Inflammatory macrophage treated with lipopolysaccharide for 1 hour (primary cell): ENCODE measurements around the gene THRB.
"Not testable (repeated sequence)": the region's sequence is repeated elsewhere in the genome, so short reads cannot be mapped to it uniquely, and the experiment has no call there.

Experiments
- DNase-seq, 2 donors: peaks; one replicate each; pipeline ENCODE4 v3.0.0-alpha.2; 2020 to 2022

Gene THRB

DNA sequence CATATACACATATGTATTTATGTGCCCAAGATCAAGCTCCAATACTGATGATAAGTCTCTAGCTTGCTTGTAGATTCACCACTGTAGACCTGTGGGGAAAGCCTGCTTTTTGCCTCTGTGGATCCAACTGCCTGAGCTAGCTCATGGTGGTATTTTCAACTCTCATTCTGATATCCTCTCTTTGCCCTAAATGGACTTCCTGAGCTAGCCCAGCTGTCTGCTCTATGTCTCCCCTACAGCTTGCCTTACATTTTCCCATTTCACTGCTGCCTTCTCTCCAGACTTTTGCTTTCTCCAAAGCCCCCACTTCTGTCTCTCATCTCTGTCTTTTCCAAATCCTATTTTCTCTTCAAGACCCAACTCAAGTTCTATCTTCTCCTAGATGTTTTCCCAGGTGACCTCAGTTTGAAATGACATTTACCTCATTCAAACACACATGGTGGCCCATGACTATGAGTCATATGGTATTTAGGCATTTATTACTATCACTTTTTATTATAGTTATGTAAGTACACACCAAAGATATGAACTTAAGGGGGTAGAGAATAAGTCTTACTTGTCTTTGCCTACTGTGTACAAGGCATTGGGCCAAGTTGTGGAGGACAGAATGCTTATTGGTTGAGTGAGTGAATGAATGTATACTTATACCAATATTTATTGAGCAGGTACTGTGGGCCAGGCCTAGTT is 357.9 kb downstream of the THRB start:
- DNase-seq = no peak

DNA sequence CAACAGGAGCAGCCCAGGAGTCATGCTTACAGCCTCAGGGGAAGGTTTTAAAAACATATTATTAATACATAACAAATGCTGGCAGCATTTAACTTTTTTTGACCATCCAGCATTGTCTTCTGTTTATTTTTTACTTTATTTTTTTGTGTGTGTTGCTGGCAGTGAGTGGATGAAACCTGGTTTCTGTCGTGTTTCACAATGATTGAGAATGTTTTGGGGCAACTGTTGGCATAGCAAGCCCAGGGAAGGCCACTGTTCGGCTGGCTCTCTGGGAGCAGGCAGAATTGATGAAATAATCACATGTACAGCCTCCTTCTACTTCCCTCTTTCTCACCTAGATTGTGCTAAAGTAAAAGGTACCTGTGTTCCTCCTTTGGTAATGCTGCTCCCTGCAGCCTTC is 359.4 kb downstream of the THRB start:
- no peak for DNase-seq

DNA sequence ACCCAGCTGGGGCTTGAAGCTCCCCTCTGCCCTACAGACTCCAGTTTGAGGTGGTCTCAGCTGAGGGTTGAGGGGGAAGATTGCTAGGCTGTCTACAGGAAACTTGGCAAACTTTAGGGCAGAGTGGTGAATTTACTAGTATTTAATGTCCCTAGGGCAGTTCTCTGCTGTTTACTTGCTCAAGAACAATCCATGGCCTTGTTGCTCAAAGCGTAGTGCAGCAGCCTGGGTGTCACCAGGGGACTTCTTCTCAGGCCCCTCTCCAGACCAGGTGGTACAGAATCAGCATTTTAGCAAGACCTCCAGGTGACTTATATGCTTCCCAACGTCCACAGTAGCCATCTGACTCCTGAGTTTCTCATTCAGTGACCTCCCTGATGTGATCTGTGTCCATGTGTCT is 360.7 kb downstream of the THRB start:
- no peak for DNase-seq

DNA sequence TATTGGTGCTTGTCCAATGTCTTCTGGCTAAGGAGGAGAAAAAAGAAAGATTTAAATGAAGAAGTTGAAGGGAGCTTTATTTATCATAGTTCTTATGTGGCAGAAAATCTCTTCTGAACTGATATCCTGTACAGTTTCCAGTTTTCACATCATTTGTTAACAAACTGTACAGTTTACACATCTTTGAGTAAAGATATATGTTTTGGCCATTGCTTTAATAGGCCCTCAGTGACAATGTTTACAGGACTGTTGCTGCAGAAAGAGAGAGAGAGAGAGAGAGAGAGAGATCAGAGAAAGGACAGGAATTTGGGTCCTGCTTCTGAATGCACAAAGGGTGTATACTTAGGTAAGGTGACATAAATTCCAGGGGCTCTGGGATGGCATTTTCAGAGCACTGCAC is 361.2 kb downstream of the THRB start:
- no peak for DNase-seq

DNA sequence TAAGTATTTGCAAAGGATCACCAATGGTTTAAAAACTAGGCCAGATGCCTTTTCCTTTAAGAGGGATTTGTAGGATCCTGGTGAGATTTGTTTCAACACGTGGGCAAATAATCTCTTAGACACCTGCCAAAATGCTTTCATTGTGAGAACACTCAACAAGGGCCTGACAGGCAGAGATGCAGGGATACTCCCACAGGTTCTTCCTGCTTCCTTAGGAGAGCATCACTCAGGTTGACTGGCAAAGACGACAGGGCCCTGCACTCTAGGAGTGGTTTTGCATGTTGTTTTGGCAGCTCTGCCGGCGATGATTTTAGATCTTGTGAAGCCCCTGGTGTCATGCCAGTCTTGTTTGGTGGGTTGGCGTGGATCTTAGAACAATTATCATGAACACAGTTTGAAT is 365.1 kb downstream of the THRB start:
- no peak for DNase-seq

DNA sequence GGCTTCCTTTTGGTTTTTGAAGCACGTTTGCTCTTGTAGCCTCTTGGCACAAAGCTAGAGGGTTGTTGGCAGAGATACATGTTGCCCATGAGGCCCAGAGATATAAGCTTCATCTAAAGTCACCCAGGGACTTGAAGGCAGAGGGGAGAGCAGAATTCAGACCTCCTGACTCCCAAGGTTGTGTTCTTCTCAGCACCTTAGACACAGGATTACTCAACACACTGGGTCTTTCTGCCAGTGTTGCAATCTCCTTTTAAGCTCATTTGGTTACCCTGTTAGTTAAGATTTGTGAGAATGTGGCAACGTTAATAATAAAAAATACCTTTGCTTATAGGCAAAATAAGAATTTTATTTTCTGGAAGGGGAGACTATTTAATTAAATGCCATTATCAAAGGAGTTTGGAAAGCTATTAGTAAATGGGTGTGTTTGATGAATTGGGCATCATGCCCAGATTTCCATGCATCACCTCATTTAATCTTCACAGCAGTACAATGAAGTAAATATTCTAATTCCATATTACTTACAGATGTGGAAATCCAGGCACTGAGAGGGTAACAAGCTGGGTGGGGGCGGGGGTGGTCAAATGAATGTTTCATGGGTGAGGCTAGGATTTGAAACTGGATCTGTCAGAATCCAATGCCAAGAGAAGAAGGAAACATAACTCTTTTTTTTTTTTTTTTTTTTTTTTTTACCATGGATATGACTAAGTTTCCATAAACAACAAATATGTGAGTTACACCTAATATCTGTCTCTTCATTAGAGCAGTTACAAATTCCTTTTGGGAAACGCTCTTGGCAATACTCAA is 366.2 kb downstream of the THRB start:
- no peak for DNase-seq

DNA sequence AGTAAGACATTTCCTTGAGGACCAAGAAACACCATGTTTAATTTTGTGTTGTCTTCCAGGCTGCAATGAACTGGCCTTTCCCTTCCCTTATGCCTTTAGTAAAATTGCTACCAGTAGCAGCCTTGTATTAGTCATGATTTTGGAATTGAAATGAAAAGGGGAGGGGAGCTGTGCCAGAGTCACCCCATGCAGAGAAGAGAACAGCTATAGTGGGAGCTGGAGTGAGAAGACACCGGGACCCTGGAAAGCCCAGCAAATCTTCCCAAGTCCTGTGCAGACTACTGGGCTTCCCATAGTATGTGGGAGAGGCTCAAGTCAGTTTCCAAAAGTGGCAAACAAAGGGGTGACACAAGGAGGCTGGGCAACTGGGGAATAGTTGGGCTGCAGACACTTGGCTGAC is 371.1 kb downstream of the THRB start:
- DNase-seq = no peak

DNA sequence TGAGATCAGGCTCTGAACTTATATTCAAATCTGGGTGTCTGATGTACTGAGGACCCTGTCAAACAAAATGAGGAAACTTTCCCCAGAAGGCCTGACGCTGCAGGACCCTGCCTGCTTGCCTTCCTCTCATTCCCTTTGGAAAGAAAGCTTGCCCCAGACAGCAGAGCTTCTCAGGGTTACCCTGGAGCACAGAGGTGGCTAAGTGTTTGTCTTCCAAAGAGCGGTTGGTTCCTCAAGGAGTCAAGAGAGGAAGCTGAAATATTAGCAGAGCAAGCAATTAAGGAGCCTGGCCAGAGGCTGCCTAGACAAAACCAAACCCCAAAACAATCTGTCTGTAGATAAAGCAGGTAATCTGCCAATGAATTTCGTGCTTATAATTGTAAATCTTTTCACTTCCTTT is 374.2 kb downstream of the THRB start:
- DNase-seq = no peak

DNA sequence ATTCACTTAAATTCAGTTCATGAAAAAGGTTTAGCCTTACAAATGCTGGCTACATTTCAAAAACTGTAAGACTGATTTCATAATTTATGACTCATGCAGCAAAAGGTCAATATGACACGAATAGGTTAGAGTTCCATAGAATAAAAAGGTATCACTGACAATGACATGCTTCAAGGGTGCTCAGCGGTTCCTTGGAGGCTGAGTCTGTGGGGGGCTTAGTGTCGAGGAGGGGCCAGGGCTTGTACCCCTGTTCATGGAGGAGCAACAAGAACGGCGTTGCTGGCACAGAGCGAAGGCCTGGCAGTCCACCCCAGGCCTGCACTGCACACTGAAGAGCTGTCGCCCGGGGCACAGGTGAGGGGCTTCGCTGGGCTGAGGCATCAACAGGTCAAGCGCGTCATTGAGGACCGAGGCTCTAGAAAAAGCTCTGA is 375.3 kb downstream of the THRB start:
- DNase-seq = peak in 1 of 2 donors; percentile 1

DNA sequence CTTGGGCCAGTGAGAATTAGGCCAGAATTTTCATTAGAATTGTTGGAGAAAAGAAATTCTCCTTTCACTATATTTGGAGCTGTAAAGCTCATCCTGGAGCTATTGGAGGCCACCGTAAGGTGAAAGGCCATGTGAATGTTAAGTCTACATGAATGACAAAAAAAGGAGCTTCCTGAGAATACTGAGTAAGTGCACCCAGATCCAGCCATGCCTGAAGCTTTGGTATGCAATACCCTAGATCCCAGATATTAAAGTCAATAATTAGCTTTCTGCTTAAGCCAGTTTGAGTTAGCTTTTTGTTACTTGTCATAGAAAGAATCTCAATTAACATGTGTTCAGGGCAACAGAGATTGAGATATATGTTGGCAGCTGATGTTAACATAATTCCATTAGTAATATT is 377.1 kb downstream of the THRB start:
- no peak for DNase-seq

DNA sequence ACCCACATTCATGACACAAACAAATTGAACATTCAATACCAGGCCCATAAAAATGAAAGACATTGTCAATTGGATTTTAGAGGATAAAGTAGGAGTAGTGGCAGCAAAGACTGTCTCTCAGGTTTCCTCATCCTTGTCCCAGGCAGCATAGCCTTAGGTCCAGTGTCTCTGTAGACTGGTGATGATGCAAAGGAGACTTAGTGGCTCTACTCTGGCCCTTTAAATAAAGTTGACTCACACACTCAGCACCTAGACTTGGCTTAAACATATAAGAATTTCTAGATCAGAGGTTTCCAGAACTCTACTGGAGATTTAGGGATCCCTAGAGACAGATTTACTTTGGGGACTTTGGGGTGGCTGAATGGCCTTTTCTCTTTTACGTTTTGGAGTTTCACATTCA is 382.9 kb downstream of the THRB start:
- no peak for DNase-seq

DNA sequence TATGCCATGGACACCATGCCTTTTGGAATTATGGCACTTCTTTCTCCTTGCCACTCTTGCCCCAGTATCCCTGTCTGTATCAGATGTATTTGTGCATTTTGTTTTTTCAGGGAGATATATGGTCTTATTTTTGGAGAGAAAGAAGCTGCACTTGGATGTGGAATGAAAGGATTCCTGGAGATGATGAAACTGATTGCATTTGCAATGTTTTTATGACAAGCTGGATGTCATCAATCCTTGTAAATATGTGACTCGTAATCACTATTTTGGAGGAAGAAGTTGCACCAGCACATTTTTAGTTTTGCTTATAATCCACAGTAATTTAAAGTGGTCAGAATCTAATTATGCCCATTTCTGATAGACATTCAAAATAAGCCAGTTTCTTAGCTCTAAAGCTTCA is 384.6 kb downstream of the THRB start:
- no peak for DNase-seq

DNA sequence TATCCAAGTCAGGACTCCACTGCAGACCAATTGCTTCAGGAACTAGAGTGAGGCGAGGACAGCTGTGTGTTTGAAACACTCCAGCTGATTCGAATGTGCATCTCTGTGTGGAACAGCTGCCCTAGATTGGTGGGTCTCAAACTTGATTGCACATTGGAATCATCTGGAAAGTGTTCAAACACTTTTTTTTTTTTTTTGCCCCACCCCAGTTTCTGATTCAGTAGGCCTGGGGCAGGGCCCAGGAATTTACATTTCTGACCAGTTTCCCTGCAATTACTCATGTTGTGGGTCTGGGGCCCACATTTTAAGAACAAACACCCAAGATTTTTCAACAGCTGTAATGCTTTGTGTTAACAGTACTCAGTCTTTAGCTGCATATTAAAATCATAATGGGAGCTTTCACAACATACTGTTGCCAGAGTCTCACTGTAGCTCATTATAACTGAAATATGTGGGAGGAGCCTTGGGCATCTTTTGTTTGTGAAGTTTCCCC is 392.9 kb downstream of the THRB start:
- DNase-seq = no peak

DNA sequence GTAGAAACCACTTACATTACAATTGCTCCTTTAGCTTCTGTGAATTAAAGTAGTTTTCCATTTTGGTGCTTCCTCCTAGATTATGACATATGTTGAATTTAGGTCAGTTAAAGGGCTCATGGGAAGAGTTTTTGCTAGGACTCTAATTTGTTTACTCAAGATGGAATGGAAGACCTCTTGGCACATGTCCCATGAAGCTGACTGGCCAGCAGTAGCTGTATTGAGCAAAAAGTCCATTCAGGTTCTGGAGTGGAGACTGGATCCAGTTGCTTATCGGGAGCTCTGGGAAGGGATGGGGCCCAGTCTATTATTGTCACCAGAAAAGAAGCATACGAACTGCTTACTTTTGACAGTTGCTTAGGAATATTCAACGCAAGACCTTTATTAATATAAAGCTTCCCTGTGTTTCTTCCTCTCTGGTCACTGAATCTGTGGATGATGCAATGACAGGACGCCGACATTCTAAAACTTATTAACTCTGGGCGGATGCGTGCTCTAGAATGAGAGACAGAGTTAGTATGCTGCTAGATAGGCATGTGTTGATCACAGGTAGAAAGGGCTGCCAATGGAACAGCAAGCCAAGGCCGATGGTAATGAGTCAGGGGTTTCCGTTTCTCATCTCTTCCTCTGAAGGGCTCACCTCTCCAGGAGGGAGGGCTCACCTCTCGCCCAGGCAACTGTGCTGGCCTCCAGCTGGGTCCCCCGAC is 393.8 kb downstream of the THRB start:
- DNase-seq = no peak

DNA sequence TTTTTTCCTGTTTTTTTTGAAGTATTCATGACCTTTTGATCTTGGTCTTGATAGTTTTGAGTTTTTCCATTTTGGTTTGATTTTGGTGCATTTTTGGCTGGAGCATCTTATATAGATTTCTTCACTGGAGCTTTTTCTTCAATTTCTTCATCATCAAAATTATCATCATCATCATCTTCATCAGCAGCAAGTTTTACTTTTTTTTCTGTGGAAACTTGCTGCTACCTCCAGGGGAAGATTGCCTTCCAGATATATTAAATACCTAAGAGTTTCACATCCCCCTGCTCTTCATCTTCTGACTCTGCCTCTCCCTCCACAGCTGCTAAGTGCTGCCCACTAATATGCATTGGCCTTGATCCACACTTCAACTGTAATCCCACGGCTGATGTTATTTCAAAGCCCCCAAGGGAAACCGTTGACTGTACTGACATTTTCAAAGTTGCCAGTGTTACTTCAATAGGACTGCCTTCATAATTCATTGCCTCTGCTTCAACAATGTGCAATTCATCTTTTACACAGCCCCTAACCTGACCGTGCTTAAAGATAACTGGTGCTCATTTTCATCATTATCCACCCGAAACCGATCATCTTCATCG is 397.9 kb downstream of the THRB start:
- no peak for DNase-seq

DNA sequence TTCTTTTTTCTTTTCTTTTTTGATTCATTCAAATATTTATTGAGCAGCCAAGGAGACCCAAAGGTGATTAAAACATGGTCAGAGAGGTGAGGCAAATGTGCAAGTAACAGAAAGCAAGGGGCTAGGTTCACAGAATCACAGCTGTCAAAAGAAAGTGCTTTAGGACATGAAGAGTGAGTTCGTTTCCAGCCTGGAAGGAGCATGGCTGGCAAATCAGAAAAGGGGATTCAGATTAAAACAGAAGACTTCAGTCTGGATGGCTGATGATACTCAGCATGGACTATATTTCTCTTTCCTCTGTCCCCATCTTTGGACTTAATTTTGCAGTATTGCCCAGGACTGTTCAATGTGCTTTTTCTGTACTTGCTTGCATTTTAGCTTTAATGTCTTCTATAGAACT is 398.4 kb downstream of the THRB start:
- DNase-seq = no peak

DNA sequence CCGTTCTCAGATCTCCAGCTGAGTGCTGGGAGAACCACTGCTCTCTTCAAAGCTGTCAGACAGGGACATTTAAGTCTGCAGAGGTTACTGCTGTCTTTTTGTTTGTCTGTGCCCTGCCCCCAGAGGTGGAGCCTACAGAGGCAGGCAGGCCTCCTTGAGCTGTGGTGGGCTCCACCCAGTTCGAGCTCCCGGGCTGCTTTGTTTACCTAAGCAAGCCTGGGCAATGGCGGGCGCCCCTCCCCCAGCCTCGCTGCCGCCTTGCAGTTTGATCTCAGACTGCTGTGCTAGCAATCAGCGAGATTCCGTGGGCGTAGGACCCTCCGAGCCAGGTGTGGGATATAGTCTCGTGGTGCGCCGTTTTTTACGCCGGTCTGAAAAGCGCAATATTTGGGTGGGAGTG is 399.8 kb downstream of the THRB start:
- DNase-seq = not testable (repeated sequence)

DNA sequence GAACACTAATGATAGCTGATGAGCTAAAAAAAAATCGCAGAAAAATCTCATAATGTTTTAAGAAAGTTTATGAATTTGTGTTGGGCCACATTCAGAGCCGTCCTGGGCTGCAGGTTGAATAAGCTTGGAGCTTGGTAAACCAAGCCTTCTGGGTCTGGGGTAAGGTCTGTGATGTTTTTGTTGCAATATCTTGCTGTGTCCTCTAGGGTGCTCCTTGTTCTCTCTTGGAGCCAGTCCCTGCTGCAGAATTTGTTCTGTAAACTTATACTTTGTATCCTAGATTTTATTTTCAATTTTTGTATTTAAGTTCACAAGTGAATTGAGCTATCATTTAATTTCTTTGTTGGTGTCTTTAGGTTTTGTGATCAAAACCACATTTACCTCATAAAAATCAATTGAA is 405.9 kb downstream of the THRB start:
- peak in 1 of 2 donors; percentile 5 for DNase-seq

DNA sequence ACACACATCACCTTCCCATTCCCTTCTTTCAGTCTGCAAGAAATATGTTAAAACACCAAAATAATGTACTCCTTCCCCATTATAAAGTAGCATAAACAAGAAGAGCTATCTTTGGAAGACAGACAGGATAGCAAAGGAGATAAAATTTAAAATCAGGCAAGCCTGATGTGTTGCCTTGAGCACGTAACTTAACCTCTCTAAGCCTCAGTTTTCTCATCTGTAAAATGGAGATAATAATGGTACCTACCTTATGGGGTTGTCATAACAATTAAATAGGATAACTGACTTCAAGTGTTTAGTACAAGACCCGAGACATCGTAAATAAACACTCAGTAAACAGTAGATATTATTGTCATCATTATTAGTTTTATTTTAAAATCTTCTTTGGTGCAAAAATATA is 407.2 kb downstream of the THRB start:
- no peak for DNase-seq

DNA sequence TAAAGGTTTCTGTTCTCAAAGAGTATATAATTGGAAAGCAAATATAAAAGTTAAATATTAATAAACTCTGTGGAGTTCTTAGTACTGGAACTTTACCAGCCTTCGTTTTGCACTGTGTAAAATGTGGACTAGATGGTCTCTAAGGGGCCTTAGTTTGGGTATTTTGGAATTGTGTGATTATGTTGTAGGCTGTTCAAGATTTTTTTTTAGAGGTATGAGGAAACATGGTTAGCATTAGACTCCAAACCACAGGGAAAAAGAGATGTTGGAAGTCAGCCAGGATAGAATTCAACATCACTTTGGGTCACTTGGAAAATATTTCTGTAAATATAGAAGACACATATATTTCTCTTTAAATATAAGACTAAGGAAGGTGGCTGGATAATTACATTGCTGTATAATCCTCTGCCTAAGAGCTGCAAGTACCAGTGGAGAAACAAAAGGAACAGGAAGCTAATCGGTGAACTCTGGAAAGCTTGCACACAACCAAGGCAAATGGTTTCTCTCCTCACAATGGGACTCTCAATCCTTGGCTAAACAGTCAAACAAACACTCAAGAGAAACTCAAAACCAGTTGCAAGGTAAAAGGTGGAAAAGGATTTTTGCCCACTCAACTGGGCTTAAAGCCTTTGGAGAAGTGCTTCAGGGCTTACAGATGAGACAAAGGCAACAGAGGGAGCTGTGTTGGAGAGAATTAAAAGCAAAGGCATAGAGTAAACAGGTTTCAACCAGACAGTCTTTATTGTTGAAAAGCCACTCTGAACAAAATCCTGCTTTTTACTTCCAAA is 407.8 kb downstream of the THRB start:
- no peak for DNase-seq

DNA sequence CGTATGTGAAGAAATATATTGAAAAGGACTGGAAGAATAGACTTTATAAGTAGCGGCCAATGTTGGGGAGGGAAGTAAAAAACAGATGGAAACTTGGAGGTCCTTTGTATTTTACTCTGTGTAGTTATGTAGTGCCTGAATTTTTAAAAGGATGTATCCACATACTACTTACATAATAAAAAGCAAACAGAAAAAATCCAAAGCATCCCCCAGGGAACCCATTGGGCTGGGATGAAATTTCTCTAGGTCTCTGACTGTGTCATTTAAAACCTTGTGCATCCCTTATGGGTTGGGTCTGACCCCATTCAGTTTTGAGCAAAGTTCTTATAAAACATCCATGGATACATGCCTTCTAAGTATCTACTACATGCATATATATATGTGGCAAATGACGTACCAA is 408.4 kb downstream of the THRB start:
- DNase-seq = no peak

DNA sequence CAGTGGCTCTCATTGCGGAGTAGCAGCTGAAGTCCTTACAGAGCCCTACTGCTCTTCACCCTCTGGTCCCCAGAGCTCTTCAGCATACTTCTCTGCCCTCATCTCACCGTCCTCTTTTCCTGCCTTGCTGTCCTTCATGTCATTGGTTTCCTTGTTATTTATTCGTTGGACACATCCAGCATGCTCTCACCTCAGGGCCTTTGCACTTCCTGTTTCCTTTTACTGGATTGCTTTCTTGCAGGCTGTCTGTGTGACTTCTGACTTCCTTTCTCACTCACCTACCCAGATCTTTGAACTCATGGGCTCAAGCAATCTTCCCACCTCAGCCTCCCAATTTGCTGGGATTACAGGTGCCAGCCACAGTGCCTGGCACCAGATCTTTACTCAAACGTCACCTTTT is 422.5 kb downstream of the THRB start:
- DNase-seq = no peak

DNA sequence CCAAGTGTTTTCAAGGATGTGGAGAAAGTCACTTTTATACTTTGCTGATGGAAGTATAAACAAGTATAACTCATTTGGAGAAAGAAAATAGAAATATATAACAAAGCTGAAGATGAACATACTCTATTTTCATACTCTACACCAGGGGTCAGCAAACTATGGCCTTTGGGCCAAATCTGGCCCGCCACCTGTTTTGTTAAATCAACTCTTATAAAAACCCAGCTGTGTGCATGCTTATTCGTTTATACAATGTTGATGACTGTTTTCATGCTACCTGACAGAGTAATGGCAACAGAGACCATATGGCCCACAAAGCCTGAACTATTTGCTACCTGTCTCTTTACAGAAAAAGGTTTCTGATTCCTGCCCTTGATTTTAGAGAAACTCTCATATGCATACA is 425.6 kb downstream of the THRB start:
- no peak for DNase-seq
